Embryonic facial prominence (tissue), 1 donor: ENCODE results near the gene ITGB3.
"Not testable (repeated sequence)": the region's sequence is repeated elsewhere in the genome, so short reads cannot be mapped to it uniquely, and the experiment has no call there.

Experiments
- DNase-seq: peaks from one replicate; pipeline ENCODE4 v3.0.0-alpha.2; 2016; ENCODE audit errors: extremely low spot score

ITGB3 gene

DNA sequence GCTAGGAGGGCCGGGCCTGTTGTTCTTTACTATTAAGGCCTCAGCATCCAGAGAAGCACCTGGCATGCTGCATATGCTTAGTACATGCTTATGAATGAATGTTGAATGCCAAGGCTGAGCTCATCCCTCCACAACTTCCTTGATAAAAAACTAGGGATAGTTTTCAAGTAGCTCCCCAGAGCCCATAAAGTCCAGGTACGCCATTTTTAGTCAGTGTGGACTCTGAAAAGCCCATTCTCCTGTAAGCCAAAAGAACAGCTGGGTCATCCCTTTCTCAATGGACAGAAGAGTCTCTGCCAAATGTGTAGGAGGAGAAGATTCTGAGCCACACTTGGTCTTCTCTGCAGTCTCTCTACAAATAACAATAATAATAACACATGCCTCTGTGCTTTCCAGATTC lies 8.9 kb upstream of the ITGB3 start:
- no peak for DNase-seq

DNA sequence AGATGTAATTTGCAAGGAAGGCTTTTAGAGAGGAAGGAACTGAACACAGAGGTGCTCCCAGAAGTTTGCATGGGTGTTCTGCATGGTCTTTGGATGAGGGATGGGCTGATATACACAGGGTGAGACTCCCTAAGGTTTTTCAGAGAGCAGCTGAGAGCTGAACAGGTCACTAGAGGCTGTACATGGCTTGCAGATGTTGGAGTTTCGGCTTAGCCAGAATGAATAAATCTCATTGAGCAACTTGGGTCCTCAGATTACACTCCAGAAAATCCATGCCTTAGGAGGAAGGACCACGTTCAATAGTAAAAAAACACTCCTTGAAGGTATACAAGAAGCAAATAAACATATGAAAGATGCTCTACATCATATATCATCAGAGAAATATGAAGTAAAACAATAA lies 7.5 kb upstream of the ITGB3 start:
- no peak for DNase-seq

DNA sequence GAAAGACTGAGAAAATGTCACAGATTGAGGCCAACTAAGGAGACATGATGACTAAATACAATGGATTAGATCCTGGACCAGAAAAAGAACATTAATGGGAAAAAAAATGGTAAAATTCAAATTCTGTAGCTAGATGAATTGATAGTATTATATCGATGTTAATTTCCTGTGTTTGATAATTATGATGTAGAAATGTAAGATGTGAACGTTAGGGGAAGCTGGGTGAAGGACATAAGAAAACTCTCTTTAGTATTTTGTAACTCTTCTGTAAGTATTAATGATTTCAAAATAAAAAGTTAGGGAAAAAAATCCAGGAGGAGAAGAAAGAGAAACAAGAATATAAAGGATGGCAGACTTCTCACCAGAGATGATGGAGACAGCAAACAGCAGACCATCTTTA lies 2.8 kb upstream of the ITGB3 start:
- no peak for DNase-seq

DNA sequence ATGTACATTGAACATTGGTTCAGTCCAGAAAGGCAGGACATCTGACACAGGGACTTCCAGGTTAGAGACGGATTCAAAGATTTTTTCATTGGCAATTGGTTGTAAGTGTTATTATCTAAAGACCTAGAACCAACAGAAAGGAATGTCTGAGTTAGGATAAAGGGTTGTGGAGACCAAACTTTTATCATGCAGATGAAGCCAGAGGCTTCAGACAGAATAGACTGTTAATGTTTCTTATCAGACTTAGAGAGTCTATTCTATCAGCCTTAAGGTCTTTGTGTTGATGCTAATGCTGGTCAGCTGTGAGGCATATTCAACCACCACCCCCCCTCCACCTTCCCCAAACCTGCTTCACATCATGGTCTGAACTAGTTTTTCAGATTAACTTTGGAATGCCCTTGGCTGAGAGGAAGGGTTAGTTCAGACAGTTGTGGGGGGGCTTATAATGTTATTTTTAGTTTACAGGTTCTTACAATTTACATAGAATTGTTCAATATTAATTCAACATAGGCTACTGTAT lies 2.1 kb upstream of the ITGB3 start:
- DNase-seq: no peak

DNA sequence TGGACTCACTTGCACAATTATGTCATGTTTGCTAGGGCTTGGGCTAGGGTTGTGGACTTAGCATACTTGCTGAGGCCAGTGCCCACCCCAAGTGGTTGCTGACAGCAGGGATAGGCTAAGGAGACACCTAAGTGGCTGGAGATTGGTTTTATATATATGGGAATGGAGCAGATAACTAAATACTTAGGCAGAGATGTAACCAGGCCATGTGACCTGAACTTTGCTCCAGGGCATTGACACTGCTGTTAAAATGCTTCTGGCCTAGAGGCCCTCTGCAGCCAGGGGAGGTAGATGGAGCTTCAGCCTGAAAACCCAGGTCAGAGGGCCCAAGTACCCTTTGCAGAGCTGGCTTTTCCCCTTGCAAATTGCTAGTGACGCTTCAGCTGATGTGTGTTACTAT lies 1.4 kb upstream of the ITGB3 start:
- DNase-seq: no peak

DNA sequence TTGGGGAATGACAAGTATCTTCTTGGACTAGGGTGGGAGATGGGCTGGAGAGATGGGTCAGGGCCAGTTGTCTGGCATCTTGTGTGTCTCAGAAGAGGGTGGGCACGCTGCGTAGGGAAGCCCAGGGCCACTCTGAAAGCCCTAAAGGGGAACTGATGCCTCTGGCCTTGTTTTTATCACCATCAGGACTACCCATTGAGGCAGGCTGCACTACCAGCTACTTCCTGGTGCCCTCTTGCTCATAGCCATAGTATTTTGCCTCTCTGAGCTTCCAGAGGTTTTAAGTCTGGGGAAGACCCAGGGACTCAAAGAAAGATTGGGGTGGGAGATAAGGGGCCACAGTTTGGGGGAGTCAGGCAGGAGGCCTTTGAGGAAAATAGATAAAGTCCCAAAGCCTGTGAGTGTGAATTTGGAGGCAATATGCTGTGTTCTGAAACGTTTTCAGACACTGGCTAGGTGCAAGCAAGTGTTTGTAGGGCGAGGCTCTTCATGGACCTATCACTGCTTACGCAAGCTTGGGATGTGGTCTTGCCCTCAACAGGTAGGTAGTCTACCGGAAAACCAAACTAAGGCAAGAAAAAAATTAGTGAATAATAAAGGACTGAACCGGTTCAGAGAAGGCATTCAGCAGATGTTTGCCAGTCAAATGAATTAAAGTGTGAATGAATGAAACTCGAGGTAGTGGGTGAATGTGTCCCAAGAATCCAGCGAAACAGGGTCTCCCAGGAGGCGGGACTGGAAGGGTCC lies 688 bp upstream of the ITGB3 start:
- no peak for DNase-seq

DNA sequence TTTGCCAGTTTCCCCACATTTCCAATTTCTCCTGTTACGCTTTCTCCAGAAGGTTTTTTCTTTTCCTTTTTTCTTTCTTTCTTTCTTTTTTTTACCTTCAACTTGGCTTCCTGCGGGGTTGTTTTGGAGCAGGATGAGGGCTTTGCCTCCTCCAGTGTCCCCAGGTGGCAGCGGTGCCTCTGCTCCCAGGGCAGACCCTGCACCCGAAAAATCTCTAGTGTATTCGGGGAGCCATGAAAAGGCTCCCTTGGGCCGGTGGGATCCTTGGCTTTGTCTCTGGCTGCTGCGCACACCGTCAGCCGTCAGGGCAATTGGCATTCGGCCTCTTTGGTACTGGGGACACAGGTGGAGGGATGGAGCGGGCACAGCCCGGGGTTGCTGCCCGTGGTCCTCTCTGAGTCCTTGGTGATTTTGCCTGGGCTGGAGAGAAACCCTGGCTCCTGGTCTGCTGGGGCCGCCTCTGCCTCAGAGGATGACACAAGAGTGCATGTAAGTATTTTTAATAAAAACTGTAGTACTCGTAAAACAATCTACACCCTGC lies 846 bp downstream of the ITGB3 start:
- DNase-seq: no peak

DNA sequence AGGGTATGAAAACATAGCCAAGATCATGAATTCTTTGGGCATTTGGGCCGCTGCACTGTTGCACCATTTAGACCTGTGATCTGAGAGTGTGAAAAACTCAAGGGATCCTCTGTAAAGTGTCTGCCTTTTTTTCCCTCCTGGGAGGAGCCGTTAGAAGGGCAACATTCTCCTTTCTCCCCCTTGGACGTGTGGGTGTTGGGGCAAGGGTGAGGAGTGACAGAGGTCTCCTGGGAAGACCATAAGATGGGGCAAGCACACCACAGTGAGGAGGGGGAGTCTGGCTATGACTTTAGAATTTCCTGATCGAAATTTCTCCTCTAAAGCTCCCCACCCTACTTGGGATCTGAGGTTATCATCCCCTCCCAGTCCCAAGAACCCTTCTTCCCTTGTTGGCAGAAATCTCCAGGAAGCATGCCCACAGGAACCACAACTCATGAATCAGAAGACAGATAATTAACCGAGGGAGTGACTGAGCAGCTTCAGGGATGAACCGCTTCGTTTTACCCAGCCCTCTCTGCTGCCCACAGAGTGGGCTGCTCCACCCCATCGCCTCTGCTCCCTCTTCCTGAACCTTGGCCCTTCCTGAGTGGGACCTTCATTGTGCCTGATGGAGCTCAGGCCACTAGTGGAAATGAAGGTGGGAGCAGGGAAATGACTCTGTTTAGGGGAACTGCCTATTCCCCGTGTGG lies 4.2 kb downstream of the ITGB3 start:
- no peak for DNase-seq

DNA sequence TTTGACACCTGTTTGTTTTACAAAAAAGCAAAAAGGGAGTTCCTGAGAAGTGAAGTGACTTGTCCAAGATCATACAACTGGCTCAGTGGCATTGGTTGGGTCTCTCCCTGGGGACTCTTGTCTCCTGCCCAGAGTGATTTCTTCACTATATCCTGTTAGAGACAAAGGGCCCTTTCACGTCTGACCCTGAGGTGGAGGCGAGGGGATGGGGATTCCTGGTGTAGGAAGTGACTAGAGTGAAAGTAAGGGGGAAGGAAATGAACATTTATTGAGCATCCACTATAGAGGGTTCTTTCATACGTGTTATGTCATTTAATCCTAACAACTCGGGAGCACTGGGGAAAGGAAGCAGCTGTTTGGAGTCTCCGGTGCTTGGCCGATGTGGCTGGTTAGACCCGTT lies 9.0 kb downstream of the ITGB3 start:
- DNase-seq: no peak

DNA sequence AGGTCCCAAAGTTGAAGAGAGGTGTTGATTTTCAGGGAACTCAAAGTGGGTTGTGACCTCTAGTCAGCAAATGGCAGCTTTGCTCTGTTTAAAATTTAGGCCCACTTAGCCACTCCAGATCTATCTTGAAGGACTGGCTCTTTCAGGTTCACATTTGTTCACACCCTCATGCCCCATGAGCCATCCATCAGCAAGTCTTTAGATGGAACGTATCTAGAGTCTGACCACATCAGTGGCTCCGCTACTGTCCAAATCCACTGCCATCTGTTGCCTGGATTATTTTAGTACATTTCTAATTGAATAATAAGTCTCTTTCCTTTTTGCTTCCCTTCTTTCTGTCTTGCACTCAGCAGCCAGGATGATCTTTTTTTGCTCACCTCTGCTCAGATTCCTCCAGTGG lies 10.5 kb downstream of the ITGB3 start:
- DNase-seq: no peak

DNA sequence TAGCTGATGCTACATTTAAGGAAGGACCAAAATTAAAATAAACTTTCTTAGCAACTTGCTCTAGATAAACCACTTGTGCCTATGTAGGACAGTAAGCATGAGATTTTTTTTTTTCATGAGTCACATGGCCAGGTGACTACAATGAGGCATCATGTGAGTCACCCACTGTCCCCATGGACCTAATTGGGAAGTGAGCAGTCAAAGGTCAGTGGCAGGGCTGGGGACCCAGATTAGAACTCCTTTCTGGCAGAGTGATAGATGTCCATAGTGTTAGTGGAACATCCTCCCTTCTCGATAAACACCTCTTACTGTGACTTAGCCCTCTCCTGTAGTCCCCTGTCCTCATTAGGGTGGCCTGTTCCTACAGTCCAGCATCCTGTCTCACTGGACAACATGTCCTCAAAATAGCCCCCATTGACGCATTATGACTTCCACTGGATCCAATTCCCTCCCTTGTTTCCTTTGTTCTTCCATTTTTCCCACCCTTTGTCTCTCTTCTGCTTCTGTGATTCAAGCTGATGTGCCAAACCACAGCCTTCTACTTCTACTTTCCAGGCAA lies 12.4 kb downstream of the ITGB3 start:
- no peak for DNase-seq

DNA sequence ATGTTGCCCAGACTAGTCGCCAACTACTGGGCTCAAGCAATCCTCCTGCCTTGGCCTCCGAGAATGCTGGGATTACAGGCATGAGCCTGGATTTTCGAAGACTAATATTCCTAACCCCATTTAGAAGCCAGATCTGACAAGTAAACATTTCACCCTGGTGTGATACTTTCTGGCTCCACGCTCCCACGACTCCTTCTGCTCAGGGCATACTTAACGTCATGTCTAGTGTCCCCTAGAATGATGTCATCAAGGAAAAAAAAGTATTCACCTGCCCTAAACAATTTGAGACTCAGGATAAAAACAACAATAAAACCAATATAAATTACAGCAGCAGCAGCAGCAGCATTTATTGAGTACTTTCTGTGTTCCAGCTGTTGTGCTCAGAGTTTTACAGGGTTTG lies 13.2 kb downstream of the ITGB3 start:
- DNase-seq: no peak

DNA sequence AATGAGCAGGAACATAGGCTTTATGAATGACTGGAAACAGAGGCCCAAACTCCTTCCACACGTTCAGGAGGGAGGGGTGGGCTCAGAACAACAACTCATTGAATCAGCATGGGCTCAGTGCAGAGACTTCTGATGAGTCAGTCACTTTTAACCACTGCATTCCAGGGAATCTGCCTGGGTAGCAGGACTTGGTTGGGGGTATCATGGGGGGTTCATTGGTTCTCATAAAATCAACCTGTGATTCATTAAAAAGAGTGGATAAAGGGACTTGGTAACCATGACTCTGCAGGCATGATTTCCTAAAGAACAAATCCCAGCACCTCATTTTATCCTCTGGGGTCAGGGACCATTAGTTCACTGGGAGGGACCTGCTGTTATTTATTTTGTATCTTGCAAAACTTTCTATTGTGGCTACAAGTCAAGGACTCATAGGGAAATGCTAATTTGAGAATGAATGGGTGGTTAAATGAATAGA lies 13.8 kb downstream of the ITGB3 start:
- no peak for DNase-seq

DNA sequence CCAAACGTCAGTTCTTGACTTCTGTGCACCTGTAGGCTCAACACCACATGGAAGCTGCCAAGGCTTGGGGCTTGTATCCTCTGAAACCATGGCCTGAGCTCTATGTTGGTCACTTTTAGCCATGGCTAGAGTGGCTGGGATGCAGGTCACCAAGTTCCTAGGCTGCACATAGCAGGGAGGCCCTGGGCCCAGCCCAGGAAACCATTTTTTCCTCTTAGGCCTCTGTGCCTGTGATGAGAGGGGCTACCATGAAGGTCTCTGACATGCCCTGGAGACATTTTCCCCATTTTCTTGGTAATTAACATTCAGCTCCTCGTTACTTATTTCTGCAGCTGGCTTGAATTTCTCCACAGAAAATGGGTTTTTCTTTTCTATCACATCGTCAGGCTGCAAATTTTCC lies 15.3 kb downstream of the ITGB3 start:
- not testable (repeated sequence) for DNase-seq

DNA sequence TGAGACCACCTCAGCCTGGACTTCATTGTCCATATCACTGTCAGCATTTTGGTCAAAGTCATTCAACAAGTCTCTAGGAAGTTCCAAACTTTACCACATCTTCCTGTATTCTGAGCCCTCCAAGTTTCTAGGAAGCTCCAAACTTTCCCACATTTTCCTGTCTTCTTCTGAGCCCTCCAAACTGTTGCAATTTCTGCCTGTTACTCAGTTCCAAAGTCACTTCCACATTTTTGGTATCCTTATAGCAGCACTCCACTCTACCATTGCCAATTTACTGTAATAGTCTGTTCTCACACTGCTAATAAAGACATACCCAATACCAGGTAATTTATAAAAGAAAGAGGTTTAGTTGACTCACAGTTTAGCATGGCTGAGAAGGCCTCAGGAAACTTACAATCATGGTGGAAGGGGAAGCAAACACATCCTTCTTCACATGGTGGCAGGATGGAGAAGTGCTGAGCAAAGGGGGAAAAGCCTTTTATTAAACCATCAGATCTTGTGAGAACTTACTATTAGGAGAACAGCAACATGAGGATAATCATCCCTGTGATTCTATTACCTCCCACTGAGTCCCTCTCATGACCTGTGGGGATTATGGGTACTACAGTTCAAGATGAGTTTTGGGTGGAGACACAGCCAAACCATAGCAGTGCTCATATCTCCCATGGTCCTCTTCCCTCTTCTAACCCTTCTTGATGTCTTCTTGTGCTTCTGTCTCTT lies 16.1 kb downstream of the ITGB3 start:
- not testable (repeated sequence) for DNase-seq

DNA sequence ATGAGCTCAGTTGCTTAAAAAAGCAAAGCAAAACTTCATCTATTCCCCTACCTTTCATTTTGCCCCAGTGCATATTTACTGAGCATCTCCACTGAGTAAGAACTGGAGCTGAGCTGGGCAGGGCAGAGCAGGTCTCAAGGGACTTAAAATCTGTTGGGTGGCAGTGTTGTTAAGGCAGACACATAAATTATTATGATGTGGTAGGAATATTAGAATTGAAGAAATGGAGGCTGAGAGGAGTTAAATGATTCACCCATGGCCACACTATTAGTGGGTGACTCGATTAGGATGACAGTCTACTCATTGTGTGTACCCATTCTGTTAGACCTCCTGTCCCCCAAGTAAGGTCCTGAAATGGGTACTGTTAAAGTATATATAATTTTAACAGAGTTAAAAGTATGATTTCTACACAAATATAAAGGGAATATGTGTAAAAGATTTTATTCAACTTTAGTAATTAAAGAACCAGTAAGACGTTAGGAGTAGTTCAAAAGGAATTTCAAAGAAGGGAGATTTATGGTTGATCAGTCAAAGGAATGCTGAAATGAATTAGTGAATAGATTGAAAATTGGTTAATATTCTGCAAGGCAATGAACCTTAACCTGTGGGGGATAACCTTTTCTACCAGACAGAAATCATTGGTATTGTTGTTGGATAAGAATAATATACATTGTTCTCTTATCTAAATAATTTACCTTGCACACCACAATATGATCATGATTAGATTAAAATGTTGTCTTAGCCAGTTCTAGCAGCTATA lies 17.5 kb downstream of the ITGB3 start:
- no peak for DNase-seq

DNA sequence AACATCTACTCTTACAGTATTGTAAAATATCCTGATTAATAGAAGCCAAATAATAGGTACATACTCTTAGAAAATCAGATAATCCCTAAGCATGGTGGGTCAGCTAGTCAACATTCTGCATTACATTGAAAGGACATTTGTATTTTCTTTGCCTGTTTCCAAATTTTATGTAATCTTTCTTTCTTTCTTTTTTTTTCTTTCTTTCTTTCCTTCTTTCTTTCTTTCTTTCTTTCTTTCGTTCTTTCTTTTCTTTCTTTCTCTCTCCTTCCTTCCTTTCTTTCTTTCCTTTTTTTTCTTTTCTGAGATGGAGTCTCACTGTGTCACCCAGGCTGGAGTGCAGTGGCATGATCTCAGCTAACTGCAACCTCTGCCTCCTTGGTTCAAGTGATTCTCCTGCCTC lies 18.9 kb downstream of the ITGB3 start:
- no peak for DNase-seq

DNA sequence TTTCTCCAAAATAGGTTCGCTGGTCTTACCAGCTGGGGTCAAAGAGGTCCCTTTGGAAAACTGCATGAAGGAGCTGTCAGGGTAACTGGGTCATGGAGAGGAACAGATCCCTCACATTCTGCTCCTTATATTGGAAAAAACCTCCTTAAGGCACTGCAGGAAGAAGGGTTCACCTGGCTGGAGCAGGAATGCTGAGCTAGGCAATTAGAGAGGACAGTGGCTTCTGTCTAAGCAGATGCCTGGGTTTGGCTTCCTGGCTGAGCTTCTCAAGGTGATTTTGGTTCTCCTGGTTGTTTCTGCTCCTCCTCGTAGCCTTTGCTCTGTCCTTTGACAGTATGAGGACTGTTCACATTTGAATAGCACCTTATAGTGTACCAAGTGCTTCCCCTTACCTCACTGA lies 19.6 kb downstream of the ITGB3 start:
- DNase-seq: no peak

DNA sequence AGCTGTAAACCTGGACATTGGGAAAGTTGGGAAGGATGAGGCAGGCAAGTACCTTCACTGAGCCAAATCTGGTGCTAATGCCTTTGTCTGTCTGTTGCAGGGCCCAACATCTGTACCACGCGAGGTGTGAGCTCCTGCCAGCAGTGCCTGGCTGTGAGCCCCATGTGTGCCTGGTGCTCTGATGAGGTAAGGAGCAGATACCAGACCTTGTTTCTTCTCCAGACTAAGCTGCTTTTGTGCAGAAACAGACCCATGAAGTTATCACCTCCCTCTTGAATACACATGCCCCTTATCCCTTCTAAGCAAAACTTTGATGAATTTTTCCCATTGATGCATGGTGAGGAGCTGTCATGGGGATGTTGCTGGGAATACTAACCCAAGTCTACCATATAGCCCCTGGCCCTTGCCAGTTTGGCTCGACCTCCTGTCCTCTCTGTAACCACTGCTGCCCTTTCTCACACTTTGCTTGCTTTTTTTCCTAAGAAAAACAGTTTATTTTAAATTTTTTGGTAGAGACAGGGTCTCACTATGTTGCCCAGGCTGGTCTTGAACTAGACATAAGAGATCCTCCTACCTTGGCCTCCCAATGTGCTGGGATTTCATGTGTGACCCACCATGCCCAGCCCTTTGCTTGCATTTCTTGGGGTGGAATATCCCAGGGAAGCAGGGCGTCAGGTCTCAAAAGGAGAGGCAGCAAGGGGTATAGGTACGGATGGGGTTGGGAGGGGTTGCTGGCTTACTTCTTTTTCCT lies 20.9 kb downstream of the ITGB3 start:
- DNase-seq: no peak

DNA sequence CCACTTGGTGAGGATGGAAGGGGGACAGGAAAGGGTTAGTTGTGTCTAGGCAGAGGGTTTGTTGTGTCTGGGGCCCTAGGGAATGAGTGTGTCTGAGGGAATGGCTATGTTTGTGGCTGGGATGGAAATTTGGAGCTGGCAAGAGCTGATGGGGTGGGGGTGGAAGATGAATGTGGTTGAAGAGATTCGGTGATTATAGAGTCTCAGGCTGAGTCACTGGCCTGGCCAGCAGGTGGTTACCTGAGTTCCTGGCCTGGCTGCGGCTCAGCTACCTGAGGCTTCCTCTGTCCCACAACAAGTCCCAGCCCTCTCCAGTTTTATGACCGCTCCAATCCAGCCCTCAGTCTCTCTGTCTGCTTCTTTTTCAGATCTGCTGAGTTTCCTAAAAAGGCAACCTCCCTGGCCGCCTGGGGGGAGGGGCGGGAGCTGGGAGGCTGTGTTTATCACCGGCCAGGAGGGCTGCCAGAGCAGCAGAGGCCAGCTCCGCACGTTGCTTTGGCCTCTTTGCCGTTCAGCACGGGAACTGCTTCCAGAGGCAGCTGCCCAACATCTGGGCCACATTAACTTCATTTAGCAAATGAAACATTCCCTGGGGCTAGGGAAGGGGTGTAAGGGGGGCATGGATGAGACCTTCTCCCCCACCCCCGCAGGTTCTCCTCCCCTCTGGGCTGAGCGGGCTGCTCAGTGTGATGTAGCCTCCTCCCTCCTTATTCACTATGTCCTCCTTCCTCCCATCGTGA lies 21.8 kb downstream of the ITGB3 start:
- DNase-seq: peak; percentile 59
